Kasumi-1 (cell line): ENCODE data around the gene DDX39B.
"Not testable (repeated sequence)": the region's sequence is repeated elsewhere in the genome, so short reads cannot be mapped to it uniquely, and the experiment has no call there.

Source experiments
- DNase-seq, 2 experiments: peaks; one replicate each; lab custom pipeline; 2025; lab: John Stamatoyannopoulos, UW

DDX39B gene

GRCh38 chr6:31541658-31542521, at the start of gene DDX39B:
Gene DDX39B, minus strand, starts transcription at chr6:31542003. Its CDS starts 1,471 bp downstream, at chr6:31540532.
- peak; percentile 97 for DNase-seq

DNA sequence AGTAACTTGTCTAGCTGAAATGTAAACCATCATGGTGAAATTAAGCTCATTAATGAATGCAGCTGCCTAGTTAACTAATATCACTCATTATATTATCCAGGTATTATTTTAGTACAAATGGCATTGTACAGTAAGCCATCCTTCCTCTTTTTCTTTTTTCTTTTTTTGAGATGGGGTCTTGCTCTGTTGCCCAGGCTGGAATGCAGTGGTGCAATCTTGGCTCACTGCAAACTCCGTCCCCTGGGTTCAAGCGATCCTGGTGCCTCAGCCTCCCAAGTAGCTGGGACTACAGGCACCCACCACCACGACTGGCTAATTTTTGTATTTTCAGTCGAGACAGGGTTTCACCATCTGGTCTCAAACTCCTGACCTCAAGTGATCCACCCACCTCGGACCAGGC, 48.9 kb upstream of the DDX39B start:
- DNase-seq = not testable (repeated sequence)

- no peak for DNase-seq
Observed at GRCh38 chr6:31588871-31589650, 47.3 kb upstream of the DDX39B start.

DNA sequence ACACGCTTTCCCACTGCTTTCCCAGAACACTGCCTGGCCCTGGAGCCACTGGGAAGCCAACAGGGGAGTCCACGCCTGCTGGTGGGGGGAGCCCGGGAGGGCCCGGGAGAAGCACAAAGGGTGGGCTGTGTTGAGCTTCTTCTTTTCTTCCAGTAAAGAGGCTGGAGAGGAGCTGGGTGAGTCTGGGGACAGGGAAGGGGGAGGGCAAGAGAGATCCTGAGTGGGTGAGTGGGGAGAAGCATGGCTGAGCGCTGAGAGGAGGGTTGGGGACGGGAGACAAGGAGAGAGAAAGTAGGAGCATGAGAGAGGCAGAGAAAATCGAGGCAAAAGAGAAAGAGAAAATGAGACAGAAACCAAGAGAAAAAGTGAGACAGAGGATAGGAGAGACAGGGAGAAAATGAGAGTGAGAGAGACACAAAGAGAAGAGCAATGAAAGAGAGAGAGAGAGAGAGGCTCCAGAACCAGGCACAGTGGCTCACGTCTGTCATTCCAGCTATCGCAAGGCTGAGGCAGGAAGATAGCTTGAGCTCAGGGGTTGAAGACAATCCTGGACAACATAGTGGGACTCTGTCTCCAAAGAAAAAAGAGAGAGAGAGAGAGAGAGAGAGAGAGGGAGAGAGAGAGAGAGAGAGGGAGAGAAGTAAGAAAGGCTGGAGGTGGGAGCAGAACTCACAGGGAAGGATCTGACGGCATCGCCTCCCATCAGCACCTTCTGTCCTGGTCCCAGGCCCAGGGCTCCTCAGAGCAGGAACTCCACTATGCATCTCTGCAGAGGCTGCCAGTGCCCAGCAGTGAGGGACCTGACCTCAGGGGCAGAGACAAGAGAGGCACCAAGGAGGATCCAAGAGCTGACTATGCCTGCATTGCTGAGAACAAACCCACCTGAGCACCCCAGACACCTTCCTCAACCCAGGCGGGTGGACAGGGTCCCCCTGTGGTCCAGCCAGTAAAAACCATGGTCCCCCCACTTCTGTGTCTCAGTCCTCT, 46.3 kb upstream of the DDX39B start:
- no peak for DNase-seq

GRCh38 chr6:31586599-31587281, 44.9 kb upstream of the DDX39B start:
- peak; percentile 94 to 96 for DNase-seq

GRCh38 chr6:31586008-31586407, 44.2 kb upstream of the DDX39B start, which contains the start of gene LST1:
Gene LST1, plus strand, starts transcription at chr6:31586277. Its CDS starts 1,023 bp downstream, at chr6:31587300.
- peak; percentile 90 to 93 for DNase-seq

DNA sequence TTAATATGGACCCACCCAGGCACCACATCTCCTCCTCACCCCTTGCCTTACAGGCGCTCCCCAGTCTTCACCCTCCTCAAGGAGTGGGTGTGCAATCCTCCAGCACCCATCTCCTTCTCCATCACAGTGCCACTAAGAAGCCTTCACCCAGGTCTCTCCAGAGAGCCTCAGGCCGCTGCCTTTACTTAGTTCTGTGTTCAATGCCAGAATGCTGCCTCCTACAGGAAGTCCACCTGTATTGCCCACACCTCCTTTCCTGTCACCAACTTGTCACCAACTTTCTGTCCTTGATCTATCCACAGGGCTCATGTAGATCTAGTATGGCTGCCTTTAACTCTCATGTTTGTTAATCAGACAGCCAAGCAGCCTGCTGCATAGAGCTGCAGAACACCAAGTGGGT, 43.7 kb upstream of the DDX39B start:
- DNase-seq = peak; percentile 60 to 63

DNA sequence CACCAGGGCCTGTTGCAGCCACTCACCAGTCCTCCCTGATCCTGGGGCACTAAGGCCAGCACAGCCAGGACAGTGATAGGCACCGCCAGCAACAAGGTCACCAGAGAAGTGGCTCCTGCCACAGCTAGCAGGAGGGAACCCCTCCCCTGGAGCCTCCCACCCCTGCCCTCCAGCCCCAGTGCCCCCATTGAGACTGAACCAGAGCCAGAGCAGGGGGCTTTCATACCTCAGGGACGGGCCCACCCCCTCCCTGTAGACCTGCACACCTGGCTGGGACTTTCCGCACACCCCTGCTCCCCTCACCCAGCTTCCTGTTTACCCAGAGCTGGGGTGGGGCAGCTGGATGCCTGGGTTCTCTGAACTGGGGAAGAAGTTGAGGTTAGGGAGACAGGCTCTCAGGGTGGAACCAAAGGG, 40.4 kb upstream of the DDX39B start, which contains the start of gene LTB:
Gene LTB (minus strand): TSS at position 195 of the 414 bp plus-strand sequence. CDS start 7 bp downstream, at position 188.
- DNase-seq = no peak

GRCh38 chr6:31581434-31582229, 39.8 kb upstream of the DDX39B start:
- no peak for DNase-seq

DNA sequence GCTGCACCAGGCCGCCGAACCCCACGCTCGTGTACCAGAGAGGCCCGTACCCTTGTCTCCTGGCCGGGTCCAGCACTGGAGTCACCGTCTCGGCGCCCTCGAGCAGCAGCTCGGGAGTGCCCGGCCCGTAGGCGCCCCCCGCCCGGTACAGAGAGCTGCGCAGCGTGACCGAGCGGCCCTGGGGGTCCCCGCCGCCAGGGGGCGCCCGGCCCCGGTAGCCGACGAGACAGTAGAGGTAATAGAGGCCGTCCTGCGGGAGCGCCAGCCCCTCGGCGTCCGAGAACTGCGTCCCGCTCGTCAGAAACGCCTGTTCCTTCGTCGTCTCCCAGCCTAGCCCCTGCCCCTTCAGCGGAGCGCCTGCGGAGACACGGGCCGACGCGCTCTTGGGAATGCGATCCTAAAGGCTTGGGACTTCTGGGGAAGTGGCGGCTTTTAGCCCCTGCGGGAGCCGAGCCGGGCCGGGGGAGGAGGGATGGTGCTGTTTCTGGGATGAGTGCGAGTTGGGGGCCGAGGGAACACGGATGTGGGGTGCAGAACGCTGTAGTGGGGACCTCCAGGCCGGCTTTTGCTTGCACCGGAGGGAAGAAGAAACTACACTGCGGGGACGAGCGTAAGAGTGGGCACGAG, 39.1 kb upstream of the DDX39B start:
- peak; percentile 77 to 79 for DNase-seq

DNA sequence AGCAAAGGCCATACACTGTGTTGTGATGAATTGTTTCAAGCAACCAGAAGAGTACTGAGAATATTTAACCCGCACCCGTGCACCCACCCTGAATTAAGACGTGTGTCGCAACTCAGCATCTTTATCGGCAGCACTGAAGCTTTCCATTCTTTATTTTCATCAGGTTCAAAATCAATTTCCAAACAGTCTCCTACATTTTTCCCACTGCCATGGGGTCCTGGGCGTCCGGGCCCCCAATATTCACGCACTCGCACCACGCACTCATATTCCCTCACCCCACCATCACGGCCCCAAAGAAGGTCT, 38.6 kb upstream of the DDX39B start:
- no peak for DNase-seq

GRCh38 chr6:31579546-31580437, 38.0 kb upstream of the DDX39B start:
- no peak for DNase-seq

DNA sequence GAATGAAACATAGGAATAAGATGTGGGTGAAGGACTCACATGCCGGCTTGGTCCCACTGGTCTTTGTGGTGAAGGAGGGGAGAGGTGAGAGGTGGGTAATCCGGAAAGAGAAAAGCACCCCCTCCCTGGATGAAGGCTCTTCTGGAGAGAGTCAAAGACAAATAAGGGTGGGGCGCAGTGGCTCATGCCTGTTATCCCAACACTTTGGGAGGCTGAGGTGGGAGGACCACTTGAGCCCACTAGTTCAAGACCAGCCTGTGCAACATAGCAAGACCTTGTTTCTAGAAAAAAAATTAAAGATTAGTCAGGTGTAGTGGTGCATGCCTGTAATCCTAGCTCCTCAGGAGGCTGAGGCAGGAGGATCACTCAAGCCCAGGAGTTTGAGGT, 37.3 kb upstream of the DDX39B start:
- DNase-seq = no peak

- DNase-seq = no peak
Observed at GRCh38 chr6:31578184-31579118, 36.6 kb upstream of the DDX39B start.

- DNase-seq = no peak
Observed at GRCh38 chr6:31577579-31577966, 35.8 kb upstream of the DDX39B start.

GRCh38 chr6:31576897-31577578, 35.2 kb upstream of the DDX39B start:
- DNase-seq = no peak
